GM04504 (cell line): Measurements from ENCODE around the gene PRKACB.
"Not testable (repeated sequence)": the region's sequence is repeated elsewhere in the genome, so short reads cannot be mapped to it uniquely, and the experiment has no call there.

Experiments used
- DNase-seq: peaks from one replicate; pipeline ENCODE4 v3.0.0-alpha.2; 2012; ENCODE audit warnings: low read depth

PRKACB gene

DNA sequence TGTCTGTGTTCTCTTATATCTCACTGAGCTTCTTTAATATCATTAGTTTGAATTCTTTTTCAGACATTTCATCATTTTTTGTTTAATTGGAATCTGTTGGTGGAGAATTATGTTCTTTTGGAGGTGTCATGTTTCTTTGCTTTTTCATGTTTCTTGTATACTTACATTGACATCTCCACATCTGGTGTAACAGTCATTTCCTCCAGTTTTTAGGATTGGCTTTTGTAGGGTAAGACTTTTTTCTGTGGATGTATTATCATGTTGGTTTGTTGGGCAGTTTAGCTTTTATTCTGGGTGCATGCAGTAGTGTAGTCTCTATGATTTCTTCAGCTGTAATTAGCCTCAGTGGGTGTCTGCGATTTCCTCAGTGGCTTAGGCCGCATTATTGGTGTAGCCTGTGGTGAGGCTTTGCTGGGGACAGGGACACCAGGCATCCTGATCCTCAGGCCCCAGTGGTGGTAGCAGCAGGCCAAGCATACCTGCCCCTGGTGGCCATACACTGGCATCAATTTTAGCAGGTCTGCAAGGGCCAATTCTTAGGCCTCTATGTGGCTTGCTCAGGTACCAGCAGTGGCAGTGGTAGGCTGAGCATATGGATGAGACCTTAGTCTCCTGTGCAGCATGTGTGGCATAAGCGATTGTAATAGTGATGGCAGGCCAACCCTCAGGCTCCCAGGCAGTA lies 79.8 kb downstream of the PRKACB start:
- DNase-seq = no peak

GRCh38 chr1:84224905-84225304 lies 80.8 kb downstream of the PRKACB start:
- no peak for DNase-seq

GRCh38 chr1:84225646-84226045 lies 81.6 kb downstream of the PRKACB start:
- DNase-seq = no peak

DNA sequence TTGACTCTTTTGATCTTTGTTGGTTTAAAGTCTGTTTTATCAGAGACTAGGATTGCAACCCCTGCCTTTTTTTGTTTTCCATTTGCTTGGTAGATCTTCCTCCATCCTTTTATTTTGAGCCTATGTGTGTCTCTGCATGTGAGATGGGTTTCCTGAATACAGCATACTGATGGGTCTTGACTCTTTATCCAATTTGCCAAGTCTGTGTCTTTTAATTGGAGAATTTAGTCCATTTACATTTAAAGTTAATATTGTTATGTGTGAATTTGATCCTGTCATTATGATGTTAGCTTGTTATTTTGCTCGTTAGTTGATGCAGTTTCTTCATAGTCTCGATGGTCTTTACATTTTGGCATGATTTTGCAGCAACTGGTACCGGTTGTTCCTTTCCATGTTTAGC lies 88.6 kb downstream of the PRKACB start:
- not testable (repeated sequence) for DNase-seq

DNA sequence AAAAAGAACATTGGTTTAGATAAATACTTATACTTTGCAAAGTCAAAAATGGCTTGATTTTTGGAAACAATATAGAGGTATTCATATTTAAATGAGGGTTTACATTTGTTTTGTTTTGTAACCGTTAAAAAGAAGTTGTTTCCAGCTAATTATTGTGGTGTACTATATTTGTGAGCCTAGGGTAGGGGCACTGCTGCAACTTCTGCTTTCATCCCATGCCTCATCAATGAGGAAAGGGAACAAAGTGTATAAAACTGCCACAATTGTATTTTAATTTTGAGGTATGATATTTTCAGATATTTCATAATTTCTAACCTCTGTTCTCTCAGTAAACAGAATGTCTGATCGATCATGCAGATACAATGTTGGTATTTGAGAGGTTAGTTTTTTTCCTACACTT lies 92.2 kb downstream of the PRKACB start:
- no peak for DNase-seq

DNA sequence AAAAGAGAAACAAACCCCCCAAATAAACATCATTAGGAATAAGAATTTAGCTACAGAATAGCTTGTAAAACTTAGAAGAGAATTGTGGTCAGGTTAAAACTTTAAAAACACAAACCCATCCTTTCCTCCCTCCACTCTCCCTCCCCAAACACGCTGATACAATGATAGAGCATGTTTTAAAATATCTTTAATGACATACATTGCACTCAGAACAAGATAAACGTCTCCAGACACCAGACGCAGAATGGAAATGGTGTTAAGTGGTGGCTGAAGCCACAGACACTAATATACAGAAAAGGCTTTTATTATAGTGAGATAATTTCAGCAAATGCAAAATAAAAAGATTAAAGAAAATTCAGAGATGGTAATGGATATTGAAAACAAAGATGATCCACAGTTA lies 98.6 kb downstream of the PRKACB start:
- DNase-seq = no peak

DNA sequence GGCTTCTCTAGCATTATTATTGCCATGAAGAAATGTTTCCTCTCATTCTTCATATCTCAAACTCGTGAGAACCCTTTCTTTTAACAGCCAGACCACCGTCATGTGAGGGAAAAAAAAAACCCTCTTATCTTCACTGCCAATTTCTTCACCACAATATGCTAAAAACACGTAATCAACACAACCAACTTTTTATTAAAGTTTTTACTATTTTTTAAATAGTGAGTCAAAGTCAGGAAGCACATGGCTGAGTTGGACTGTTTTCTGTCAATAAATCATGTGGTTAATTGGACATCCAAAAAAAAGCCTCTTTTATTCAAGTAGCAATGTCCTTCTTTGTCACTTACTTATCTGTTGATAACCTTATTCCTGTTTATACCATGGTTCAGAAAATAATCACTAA lies 101.5 kb downstream of the PRKACB start:
- no peak for DNase-seq

DNA sequence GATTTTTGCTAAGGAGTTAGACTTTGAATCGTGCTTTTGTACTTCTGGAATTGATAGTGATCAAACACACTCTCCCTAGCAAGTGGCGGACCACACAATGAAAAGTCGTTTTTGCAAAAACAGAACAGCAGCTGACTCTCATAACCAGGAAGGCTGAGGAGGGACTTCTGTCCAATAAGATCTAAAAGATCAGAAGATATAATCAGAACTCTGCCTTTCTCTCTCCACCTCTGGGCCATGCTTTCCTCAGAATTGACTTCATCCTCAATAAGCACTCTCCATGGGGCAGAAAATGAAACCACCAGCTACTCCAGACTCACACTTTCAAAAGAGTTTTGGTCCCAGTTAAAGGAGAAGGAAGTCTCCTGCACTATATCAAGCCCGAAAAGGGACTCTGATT lies 102.1 kb downstream of the PRKACB start:
- no peak for DNase-seq

DNA sequence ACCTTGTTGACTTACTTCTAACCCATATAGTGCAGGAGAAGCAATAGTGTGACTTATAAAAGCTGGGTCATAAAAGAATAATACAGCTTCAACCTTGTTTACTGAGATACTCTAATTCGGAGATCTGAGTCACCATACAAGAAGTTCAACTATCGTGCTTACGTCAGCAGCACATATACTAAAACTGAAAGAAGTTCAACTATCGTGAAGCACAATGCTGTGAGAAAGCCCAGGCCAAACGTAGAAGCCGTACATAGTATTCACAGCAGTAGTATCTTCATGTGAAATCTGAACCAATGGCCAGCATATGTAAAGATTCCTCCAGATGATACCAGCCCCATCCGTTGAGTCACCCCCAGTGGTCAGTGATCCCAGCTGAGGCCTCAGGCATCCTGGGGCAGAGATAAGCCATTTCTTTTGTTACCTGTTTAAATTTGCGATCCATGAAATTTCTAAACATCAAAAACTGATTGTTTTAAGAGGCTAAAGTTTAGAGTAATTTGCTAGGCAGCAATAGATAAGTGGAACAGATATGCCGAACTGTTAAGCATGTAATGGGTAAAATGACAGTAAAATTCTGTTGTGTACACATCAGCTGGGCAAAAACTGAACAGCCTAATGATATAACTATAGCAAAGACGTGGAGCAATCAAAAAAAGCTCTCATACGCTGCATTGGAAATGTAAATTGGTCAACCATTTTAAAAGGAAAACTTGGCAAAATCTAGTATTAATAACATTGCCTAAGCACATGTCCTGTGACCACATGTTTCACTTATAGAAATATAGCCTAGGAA lies 103.6 kb downstream of the PRKACB start:
- DNase-seq = no peak

DNA sequence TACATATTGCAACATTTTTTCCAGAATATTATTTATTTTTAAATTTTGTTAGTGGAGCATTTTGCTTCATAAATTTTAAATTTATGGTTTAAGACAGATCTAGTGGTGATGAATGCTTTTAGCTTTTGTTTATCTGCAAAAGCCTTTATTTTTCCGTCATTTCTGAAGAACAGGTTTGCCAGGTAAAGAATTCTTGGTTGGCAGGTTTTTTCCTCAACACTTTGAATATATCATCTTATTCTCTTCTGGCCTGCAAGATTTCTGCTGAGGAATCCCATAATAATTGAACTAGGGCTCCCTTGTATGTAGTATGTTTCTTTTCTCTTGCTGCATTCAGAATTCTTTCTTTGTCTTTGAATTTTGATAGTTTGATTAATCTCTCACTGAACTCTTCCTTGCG lies 106.6 kb downstream of the PRKACB start:
- DNase-seq = no peak

GRCh38 chr1:84253036-84253435 lies 109.0 kb downstream of the PRKACB start:
- DNase-seq = no peak

DNA sequence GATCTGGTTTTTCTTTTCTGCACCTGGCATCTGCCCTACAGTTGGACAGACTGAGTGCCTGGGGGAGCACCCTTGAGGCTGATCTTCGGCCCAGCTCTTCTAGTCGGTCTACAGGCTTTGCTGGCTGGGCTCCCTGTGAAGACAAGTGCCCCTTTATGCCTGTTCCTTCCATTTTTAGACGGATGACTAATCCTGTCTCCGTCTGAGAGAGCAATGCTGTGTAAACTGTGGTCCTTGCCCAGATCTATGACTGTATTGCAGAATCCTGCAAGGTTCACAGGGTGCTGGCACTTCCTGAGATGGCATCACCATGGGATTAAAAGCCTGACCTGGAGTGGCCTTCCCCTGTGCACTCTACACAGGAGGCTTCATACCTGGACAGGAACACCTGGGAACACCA lies 109.8 kb downstream of the PRKACB start:
- peak; percentile 44 for DNase-seq

- DNase-seq = no peak
Measured at GRCh38 chr1:84254703-84255238, 110.7 kb downstream of the PRKACB start.

DNA sequence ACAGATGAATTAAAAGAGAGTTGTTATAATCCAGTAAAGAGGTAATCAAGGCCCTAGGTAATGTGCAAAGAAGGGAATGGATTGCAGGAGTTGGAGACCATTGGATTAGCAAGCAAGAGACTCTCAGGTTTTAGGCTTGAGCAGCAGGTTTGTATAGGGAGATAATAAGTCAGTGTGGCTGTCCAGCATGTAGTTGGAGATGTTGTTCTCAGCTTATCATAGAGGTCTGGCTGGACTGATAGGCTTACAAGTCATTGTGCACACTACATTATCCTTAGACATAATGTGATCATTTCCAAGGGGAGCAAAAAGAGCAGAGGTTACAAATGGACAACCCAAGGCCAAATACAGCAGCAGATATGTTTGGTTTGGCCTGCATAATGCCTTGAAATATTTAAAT lies 111.5 kb downstream of the PRKACB start:
- no peak for DNase-seq

- DNase-seq = no peak
Measured at GRCh38 chr1:84257617-84258016, 113.5 kb downstream of the PRKACB start.

DNA sequence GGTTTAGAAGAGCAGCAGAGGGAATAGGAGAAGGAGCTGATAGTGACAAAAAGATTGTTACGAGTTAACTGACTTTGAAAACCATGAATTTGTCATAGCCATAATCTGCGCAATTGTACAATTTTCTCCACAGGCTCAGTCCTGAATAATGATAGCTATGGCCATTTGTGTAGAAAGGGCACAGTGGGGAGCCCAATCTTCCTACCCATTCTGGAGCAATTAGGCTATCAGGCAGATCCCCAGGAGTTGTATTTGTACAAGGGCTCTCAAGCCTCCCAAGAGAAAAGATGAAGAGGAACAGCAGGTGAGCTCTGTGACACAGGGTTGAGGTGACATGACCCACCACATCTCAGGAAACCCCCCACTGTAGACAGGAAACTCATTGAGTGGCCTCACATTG lies 115.3 kb downstream of the PRKACB start:
- no peak for DNase-seq

GRCh38 chr1:84259989-84260388 lies 115.9 kb downstream of the PRKACB start:
- no peak for DNase-seq

DNA sequence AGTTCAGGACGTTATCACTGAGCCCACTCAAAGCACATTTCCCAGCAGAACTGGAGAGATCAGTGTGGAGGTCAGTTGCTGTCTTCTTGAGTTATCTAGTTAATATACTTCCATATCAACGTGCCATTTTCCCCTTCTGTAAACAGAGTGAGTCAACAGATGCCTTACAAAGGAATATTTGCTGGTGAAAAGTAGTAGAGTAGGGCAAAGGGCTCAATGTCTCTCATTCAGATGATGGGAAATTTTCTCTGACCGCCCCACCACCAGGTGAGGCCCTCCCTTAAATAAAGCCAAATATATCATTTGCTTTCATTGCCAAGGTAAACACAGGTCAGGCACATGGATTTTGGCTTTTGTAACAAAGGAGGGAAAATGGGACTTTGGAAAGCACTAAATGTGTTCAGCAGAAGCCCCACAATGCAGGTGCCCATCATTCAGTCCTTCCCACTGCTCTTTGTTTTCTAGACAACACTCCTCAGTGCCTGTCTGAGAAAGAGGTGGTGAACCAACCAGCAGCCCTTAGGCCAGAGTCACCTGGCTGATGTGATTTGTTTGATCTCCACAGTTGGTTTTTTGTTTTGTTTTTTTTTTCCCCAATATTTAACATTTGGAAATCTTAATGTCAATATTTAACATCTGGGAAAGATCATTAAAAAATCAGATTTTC lies 116.9 kb downstream of the PRKACB start:
- no peak for DNase-seq

GRCh38 chr1:84264961-84265360 lies 120.9 kb downstream of the PRKACB start:
- no peak for DNase-seq

DNA sequence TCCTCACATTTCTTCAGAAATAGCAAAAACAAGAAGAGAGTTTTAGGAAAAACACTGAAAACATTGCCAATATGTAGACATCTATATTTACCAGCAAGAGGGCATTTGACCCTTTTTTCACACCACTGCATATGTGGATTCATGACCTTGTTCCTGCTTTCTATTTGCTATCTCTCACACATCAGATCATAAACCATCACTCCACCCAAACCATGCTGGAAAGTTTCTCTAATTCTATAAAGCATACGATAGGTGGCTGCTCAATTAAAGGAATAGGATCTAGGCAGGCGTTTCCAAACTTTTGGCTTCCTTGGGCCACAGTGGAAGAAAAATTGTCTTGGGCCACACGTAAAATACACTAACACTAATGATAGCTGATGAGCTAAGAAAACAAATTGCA lies 121.8 kb downstream of the PRKACB start:
- DNase-seq = no peak

DNA sequence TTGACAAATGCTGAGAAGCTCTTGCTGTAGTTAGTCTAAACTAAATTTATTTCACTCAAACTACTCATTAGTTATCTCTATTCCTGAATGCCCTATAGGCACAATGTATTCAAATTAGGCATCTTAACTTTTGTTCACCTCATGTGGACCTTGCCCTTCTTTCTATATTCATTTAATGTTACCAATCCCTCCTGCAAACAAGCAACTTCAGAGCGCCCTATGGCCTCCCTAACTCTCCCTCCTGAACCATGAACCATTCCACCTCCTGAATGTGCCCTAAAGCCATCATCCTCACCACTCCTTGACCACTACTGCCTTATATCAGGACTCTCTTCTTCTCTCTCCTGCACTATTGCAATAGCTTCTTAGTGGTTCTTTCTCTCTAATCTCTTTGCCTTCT lies 122.7 kb downstream of the PRKACB start:
- no peak for DNase-seq

DNA sequence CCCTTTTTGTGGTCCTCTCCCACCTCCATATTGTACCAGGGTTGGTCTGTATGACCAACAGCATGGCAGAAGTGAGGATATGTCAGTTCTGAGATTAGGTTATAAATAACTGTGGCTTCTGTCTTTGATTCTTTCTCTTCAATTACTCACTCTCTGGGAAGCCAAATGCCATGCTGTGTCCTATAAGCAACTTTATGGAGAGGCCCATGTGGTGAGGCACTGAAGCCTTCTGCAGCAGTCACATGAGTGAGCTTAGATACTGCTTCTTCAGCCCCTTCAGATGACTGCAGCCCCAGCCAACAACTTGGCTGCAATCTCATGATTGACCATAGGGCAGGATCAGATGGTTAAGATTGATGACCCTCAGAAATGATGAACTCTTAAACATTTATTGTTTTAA lies 123.4 kb downstream of the PRKACB start:
- no peak for DNase-seq

GRCh38 chr1:84268346-84268745 lies 124.3 kb downstream of the PRKACB start:
- DNase-seq = no peak
